ENCODE results near the gene SMOC2. TPM values are rescaled to one million over a fixed set of nuclear protein-coding genes. Genes with fewer than 3 reads are reported as not detected.

Gene SMOC2
- polyA plus RNA-seq, 1 of the 3 experiments (the other 2 are of a cell fraction) = not detected

- Histone ChIP-seq H4K20me1 (ENCODE audit: insufficient read depth) (no peaks in the 10 kb centered on the region), H3K4me1 (ENCODE audit: control insufficient read depth in 1 of 2, insufficient read depth in 2 of 2, low read depth in 1 of 2, low read length in 1 of 2) (no peaks in the 10 kb centered on the region), H3K36me3 (replicated peaks in 1 of 2; ENCODE audit: control insufficient read depth in 1 of 2, insufficient read depth in 2 of 2, low read length in 1 of 2) (no peaks in the 10 kb centered on the region), H3F3A (replicated peaks; ENCODE audit: insufficient read depth) (no peaks in the 10 kb centered on the region), H3K4me2 (no peak overlapping the region), H3K27ac (ENCODE audit: low read depth in 2 of 2, low read length in 1 of 2) (no peak overlapping the region), H3K4me3 (ENCODE audit: low read depth in 2 of 2, low read length in 1 of 2) (no peak overlapping the region), H3K27me3 (ENCODE audit: insufficient read depth) (no peaks in the 10 kb centered on the region), H3K9ac (no peak overlapping the region), H2AFZ (ENCODE audit: low read depth) (no peak overlapping the region), H3K9me2 (no peaks in the 10 kb centered on the region), H3K9me3 (no peaks in the 10 kb centered on the region), H3K79me2 (ENCODE audit: insufficient read depth) (no peaks in the 10 kb centered on the region)
- ChIA-PET CTCF (no interaction called here), POLR2A (no interaction called here)
- DNase-seq = no peak
- 0% methylated on average over 1 of the region's 1 CpG for WGBS (ENCODE audit: low lambda C conversion rate)
- TF ChIP-seq RAD21 (IDR thresholded peaks at IDR 0.05; ENCODE audit: low read length) (no peak), EP300 (IDR thresholded peaks at IDR 0.05; ENCODE audit: borderline replicate concordance in 1 of 2, low read depth in 1 of 2, low read length in 1 of 2) (no peak), MEF2A (IDR thresholded peaks at IDR 0.05; ENCODE audit: borderline replicate concordance, low read depth) (no peak), TCF12 (IDR thresholded peaks at IDR 0.05) (no peak), YY1 (IDR thresholded peaks at IDR 0.05; ENCODE audit: low read depth) (no peak), JUND (IDR thresholded peaks at IDR 0.05) (no peak), FOSL2 (IDR thresholded peaks at IDR 0.05; ENCODE audit: borderline replicate concordance, low read depth) (no peak), FOXJ3 (CRISPR knock-in tag; IDR thresholded peaks at IDR 0.05) (no peak), MAX (IDR thresholded peaks at IDR 0.05; ENCODE audit: low read depth) (no peak)
- TF ChIP-seq, protein P1, sequence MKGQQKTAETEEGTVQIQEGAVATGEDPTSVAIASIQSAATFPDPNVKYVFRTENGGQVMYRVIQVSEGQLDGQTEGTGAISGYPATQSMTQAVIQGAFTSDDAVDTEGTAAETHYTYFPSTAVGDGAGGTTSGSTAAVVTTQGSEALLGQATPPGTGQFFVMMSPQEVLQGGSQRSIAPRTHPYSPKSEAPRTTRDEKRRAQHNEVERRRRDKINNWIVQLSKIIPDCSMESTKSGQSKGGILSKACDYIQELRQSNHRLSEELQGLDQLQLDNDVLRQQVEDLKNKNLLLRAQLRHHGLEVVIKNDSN (IDR thresholded peaks at IDR 0.05; ENCODE audit: borderline replicate concordance, low read depth) = no peak
- TF ChIP-seq, protein P2, sequence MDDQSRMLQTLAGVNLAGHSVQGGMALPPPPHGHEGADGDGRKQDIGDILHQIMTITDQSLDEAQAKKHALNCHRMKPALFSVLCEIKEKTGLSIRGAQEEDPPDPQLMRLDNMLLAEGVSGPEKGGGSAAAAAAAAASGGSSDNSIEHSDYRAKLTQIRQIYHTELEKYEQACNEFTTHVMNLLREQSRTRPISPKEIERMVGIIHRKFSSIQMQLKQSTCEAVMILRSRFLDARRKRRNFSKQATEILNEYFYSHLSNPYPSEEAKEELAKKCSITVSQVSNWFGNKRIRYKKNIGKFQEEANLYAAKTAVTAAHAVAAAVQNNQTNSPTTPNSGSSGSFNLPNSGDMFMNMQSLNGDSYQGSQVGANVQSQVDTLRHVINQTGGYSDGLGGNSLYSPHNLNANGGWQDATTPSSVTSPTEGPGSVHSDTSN (IDR thresholded peaks at IDR 0.05) = no peak
Measured at GRCh38 chr6:168678077-168678476, 237.1 kb downstream of the SMOC2 start.

DNA sequence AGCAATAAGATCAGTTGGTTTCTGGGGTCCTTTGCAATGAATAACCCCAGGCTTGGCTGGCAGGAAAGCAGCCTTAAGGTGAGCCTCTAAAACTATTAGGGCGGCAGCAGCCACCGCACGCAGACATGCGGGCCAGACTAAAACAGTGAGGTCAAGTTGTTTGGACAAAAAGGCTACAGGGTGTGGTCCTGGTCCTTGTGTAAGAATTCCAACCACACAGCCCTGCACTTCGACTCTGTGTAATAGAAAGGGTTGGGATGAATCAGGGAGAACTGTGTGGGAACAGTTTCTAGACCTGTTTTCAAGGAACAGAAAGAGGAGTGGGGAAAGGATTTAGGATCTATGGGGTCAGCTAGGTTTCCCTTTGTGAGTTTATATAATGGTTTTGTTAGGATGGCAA, 237.6 kb downstream of the SMOC2 start:
- WGBS (ENCODE audit: low lambda C conversion rate) = 40% methylated on average over 5 of the region's 5 CpGs
- no peak overlapping the region for H2AFZ ChIP-seq (ENCODE audit: low read depth)
- POLR2A ChIA-PET = no interaction called here

More for the DNA sequence above, 237.6 kb downstream of the SMOC2 start:
- H3K27me3 ChIP-seq (ENCODE audit: insufficient read depth) = no peaks in the 10 kb centered on the region
- H3F3A ChIP-seq (replicated peaks; ENCODE audit: insufficient read depth) = no peaks in the 10 kb centered on the region
- H3K79me2 ChIP-seq (ENCODE audit: insufficient read depth) = no peaks in the 10 kb centered on the region
- no peaks in the 10 kb centered on the region for H4K20me1 ChIP-seq (ENCODE audit: insufficient read depth)
- no peaks in the 10 kb centered on the region; a peak in 1 of 4 replicates for H3K4me1 ChIP-seq (ENCODE audit: control insufficient read depth in 1 of 2, insufficient read depth in 2 of 2, low read depth in 1 of 2, low read length in 1 of 2)
- no peak overlapping the region for H3K4me2 ChIP-seq
- no peak for TF ChIP-seq NFIC (IDR thresholded peaks at IDR 0.05; ENCODE audit: borderline replicate concordance)
- TF ChIP-seq GABPA (IDR thresholded peaks at IDR 0.05; ENCODE audit: low read depth) = no peak
- no peak overlapping the region for H3K27ac ChIP-seq (ENCODE audit: low read depth in 2 of 2, low read length in 1 of 2)
- DNase-seq = no peak
- H3K36me3 ChIP-seq (replicated peaks in 1 of 2; ENCODE audit: control insufficient read depth in 1 of 2, insufficient read depth in 2 of 2, low read length in 1 of 2) = no peaks in the 10 kb centered on the region
- CTCF ChIA-PET = no interaction called here
- no peak overlapping the region for H3K9ac ChIP-seq
- no peaks in the 10 kb centered on the region; the same call in 1 of the 2 replicates for H3K9me3 ChIP-seq
- no peaks in the 10 kb centered on the region for H3K9me2 ChIP-seq
- no peak overlapping the region for H3K4me3 ChIP-seq (ENCODE audit: low read depth in 2 of 2, low read length in 1 of 2)
